Right lobe of liver (tissue), 4 donors: ENCODE data around the gene KCNJ4.

Source experiments
- CTCF ChIP-seq, 4 donors: fragments of 200-600 bp in 3 of 4; fragments of 450-650 bp in 1 of 4; IDR thresholded peaks; one replicate each; pipeline versions ENCODE4 v1.5.1 to v1.8.0; 2016 to 2022; ENCODE audit warnings: antibody characterized with exemption in 4 of 4, mild to moderate bottlenecking in 2 of 4
- POLR2A ChIP-seq: fragments of 450-650 bp; IDR thresholded peaks from one replicate; pipeline ENCODE4 v1.6.1; 2017; ENCODE audit warnings: antibody characterized with exemption, mild to moderate bottlenecking
- donor health status: DM: no; HTN: no; CAD: no.
- donor health status: DM: no; HTN: no; CAD: no.
- donor health status: DM: no; HTN: yes; CAD: no.

DNA sequence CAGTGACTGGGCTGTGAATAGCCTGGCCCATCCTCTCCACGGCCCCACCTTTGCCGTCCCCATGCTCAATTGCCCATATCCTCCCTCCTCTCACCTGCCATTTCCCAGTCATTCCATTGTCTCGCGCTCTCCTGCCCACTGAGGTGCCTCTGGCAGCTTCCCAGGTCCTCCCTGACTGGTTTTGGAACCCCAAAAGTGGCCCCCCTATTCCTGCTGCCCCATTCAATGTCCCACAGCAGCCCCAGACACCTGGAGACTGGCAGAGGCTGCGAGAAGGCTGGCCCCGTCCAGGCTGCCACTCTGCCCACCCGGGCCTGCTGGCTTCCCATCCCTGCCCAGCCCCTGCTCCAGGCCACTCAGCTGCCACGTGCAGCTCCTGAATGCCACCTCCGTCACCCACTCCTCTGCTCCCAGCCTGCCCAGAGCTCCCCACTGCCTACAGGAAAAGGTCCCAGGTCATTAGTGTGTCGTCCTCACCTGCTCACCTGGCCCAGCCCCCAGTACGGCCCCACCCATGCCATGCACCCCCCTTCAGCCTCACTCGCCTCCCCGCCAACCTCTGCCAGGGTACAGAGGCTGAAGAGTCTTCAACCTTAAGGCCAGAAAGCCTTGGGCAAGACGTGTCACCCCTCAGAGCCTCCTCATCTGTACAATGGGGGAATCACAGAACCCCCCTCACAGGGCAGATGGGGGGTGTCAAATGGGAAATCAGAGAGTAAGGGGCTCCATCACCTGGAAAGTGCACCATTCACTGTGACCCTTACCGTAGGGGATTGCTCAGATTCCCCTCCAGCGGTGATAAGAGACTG, 37.5 kb downstream of the KCNJ4 start:
- TF ChIP-seq CTCF (IDR thresholded peaks at IDR 0.05) (no peak), POLR2A (no peak)
